HG03565 (cell line): ENCODE measurements around the gene ACOT8.
"Not testable (repeated sequence)": the region's sequence is repeated elsewhere in the genome, so short reads cannot be mapped to it uniquely, and the experiment has no call there.

Experiments used
- ATAC-seq: cut with Tn5 transposase; IDR thresholded peaks from one replicate; pipeline ENCODE4 v1.9.1; 2021; ENCODE audit warnings: mild to moderate bottlenecking, moderate library complexity; ENCODE audit not compliant: unreplicated experiment

ACOT8 gene

GRCh38 chr20:45797955-45798354 is 59.2 kb downstream of the ACOT8 start:
- not testable (repeated sequence) for ATAC-seq

GRCh38 chr20:45797510-45797909 is 59.7 kb downstream of the ACOT8 start:
- ATAC-seq = not testable (repeated sequence)

- ATAC-seq = no peak
Measured at GRCh38 chr20:45796337-45797065, 60.7 kb downstream of the ACOT8 start.

GRCh38 chr20:45792317-45793118 is 64.7 kb downstream of the ACOT8 start:
- no peak for ATAC-seq
